ENCODE measurements around the gene TYK2.
"Not testable (repeated sequence)": the region's sequence is repeated elsewhere in the genome, so short reads cannot be mapped to it uniquely, and the experiment has no call there.

TYK2 gene

DNA sequence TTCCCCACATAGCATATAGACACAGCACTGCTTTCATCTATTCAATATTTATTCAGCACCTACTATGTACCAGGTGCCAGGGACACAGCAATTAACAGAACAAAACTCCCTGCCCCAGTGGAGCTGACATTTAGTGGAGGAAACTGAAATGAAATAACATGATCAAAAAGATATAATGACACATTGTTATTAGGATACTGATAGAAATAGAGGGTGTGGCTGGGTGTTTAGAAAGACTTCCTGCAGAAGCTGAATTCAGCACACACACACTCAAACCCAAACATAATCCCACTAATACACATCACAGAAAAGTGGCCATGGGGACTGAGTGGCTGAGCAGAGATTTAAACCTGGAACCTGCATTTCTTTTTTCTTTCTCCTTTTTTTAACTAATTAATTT lies 26.7 kb upstream of the TYK2 start:
- DNase-seq (ENCODE audit: low spot score) = no peak

DNA sequence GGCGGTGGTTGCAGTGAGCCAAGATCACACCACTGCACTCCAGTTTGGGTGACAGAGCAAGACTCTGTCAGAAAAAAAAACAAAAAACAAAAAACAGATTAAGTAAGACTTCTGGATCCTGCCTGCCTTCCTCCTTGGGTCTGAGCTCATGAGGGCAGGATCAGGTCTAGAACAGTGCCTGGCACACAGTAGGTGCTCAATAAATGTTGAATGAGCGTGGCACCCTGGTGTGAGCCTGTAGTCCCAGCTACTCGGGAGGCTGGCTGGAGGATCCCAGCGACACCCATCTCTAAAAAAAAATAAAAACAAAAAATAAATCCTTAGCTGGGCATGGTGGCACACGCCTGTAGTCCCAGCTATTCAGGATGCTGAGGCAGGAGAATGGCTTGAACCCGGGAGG lies 25.8 kb upstream of the TYK2 start:
- DNase-seq (ENCODE audit: low spot score) = no peak

GRCh38 chr19:10404888-10405820 lies 24.8 kb upstream of the TYK2 start:
- DNase-seq (ENCODE audit: low spot score) = peak; percentile 55

DNA sequence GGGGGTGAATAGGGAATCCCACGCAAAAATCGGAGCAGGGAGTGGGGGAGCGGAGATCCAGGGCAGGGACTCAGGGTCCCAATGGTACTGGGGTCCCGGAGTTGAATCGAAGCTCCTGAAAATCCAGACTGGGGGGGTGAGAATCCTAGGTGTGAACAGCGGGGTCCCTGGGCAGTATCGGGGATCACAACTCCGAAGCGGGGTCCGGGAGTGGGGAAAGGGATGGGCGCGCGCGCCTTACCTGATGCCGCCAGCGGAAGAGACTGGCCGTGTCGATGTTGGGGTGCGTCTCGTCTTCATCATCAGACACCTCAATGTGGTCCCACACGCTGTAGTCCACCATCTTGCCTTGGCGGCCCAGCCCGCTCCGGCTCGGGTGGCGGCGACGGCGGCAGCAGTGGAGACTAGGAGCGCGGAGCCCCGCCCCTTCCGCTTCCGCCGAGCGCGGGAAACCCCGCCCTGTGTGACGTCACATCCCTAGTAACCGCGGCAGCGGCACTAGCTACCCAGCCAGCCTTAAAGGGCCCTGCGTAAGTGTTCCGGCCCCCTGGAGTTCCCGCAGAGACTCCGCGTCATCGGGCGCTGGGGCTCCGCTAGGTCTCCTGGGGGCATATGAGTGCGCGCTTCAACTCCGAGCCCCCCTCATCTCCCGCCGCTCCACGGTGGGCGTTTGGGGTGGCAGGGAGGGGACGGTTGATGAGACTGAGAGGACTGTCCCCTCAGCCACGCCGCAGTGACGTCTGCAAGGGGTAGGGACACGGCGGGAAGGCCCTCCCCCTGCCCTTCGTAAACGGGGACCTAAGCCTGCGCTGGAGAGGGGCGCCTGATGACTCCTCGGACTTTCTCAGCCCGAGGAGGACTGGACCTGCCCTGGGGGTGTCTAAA lies 23.0 kb upstream of the TYK2 start, which contains the start of gene CDC37:
Gene CDC37 (minus strand): TSS at position 406 of the 885 bp plus-strand sequence. CDS start 63 bp downstream, at position 343.
- DNase-seq (ENCODE audit: low spot score) = peak; percentile 98

GRCh38 chr19:10402441-10403038 lies 22.2 kb upstream of the TYK2 start:
- DNase-seq (ENCODE audit: low spot score) = no peak

DNA sequence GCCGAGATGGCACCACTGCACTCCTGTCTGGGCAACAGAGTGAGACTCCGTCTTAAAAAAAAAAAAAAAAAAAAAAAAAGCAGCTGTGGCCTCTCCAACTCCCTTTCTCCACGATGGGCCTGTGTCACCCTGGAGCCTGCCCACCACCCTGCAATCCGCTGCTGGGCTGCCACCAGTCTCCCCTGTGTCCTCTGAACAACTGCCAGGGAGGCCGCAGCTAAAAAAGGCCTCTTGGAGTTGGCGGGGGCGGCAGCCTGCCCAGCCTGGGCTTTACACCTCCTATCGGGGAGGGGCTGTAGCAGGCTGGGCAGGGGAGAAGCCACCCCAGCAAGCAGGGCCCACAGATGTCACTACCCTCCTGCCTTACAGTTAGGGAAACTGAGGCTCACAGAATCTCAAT lies 19.5 kb upstream of the TYK2 start:
- DNase-seq (ENCODE audit: low spot score) = no peak

GRCh38 chr19:10399340-10399739 lies 19.0 kb upstream of the TYK2 start:
- not testable (repeated sequence) for DNase-seq (ENCODE audit: low spot score)

- DNase-seq (ENCODE audit: low spot score) = no peak
Measured at GRCh38 chr19:10398819-10399218, 18.4 kb upstream of the TYK2 start.

- DNase-seq (ENCODE audit: low spot score) = no peak
Measured at GRCh38 chr19:10395917-10396316, 15.5 kb upstream of the TYK2 start.

GRCh38 chr19:10395436-10395835 lies 15.1 kb upstream of the TYK2 start:
- no peak for DNase-seq (ENCODE audit: low spot score)

DNA sequence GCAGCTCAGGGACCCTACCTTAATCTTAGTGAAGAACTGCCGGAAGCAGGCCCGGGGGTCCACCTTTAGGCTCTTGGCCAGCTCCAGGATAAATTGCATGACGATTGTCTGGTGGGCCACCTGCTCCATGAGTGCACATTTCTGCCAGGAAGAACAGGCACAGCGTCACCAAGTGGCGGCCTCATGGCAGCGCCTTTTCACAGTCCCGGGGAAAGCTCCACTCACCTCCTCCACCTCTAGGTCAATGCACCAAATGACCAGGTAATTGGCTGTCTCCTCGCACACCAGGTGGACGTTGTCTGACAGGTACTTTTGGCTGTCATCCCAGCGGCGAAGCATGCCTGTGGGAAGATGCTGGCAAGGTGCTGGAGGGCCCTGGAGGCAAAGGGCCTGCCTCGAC lies 14.6 kb upstream of the TYK2 start:
- DNase-seq (ENCODE audit: low spot score) = no peak

- DNase-seq (ENCODE audit: low spot score) = no peak
Measured at GRCh38 chr19:10393137-10393536, 12.8 kb upstream of the TYK2 start.

DNA sequence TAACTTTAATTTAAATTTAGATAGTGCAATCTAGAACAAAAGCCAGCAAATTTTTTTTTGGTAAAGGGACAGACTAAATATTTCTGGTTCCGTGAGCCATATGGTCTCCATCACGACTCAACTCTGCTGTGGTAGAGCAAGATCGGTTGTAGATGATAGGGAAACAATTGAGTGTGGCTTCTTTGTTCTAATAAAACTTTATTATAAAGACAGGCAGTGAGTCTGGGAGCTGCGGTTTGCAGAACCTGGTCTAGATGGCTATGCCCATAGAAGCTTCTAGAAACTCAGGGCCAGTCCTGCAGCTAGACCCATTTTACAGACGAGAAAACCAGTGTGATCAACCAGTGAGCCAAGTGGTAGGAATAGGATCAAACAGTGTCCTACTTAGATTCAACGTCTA lies 11.7 kb upstream of the TYK2 start:
- DNase-seq (ENCODE audit: low spot score) = no peak

GRCh38 chr19:10390652-10391286 lies 10.4 kb upstream of the TYK2 start:
- peak; percentile 76 for DNase-seq (ENCODE audit: low spot score)

DNA sequence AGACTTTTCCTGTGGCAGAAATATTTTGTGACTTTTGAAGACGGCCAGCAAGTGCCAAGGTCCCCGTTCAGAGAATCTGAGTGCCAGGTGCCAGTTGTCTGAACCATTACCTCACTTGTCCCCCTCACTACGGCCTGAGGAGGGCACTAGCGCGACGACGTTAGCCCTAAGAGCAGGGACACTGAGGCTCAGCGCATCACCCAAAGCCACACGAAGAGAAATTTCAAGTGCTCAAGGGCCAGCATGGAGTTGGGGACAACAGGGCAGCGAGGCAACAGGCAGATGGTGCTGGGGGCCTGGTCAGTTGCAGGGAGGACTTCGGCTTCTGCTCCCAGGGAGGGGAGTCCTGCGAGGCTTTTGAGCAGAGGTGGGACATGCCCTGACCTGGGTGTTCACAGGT lies 9.5 kb upstream of the TYK2 start:
- DNase-seq (ENCODE audit: low spot score) = no peak

GRCh38 chr19:10388957-10389356 lies 8.6 kb upstream of the TYK2 start:
- DNase-seq (ENCODE audit: low spot score) = peak; percentile 91

DNA sequence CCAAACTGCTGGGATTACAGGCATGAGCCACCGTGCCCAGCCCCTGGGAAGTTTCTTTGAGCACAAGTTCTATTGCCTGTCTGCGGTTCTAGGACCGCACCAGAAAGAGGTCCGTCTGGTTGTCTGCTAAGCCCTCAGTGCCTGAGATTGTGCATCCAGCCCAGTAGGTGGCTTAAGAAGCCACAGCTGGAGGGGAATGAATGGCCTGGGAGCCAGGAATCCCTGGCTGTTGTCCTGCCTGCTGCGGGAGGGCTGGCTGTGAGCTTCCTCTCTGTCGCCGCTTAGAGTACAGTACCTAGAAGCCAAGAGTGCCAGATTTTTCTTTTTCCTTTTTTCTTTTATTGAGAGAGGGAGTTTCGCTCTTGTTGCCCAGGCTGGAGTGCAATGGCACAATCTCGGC lies 4.2 kb upstream of the TYK2 start:
- no peak for DNase-seq (ENCODE audit: low spot score)

GRCh38 chr19:10383223-10383499 lies 2.8 kb upstream of the TYK2 start:
- not testable (repeated sequence) for DNase-seq (ENCODE audit: low spot score)

DNA sequence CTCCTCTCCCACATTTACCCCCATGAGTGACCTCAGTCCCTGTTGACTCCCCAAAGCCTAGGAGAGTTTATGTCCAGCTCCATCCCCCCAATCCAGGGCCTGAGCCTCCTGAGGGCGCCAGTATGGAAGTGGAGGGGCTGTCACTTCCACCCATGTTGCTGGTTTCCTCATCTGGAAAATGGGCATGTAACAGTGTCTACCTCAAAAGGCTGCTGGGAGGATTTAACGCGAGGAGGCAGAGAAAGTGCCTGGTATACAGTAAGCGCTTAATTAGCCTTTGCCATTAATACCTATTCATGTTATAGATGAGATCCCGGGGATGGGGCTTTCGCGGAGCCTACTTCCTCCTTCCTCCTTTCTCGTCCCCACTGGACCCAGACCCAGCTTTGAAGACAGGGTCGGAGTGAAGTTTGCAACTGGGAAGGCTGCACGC lies 476 bp downstream of the TYK2 start:
- DNase-seq (ENCODE audit: low spot score) = no peak

DNA sequence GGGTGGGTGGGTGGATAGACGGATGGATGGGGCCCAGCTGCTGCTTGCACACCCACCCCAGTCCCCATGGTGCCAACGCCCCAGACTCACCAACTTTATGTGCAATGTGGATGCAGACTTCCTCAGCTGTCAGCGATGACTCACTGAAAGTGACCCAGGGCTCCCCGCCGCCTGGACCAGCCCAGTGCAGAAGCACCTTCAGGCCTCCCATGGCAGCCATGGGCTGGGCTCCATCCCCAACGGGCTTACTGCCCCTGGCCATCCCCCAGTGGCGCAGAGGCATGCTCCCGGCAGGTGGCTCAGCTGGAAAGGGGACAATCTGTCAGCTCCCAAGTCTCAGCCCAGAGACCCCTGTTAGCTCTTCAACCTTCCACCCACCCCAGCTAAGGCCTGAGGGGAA lies 2.2 kb downstream of the TYK2 start:
- DNase-seq (ENCODE audit: low spot score) = no peak

GRCh38 chr19:10377140-10377640 lies 3.2 kb downstream of the TYK2 start:
- not testable (repeated sequence) for DNase-seq (ENCODE audit: low spot score)

DNA sequence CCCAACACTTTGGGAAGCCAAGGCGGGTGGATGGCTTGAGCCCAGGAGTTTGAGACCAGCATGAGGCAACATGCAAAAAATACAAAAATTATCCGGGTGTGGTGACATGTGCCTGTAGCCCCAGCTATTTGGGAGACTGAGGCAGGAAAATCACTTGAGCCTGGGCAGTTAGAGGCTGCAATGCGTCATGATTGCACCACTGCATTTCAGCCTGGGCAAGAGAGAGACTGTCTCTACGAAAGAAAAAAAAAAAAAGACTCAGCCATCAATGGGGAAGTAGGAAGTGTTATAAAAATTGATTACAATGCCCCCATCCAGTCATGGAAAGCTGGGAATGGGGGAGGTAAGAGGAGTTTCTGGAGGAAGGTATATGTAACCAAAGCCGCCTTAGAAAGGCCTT lies 5.4 kb downstream of the TYK2 start:
- DNase-seq (ENCODE audit: low spot score) = no peak
